Measurements from ENCODE around the gene NEK6. TPM values are rescaled to one million over a fixed set of nuclear protein-coding genes. Genes with fewer than 3 reads are reported as not detected.

The NEK6 gene
- total RNA-seq, 1 donor from 2014 or later = 8.7 TPM

- intact Hi-C loops (cut with micrococcal nuclease) = no loop called here
- no peak for DNase-seq
- Histone ChIP-seq H3K9me3 (replicated peaks) (no peaks in the 10 kb centered on the region), H3K4me1 (peaks cover 49% of the 10 kb centered on the region), H3K27me3 (ENCODE audit: low read depth) (no peaks in the 10 kb centered on the region), H3K36me3 (no peaks in the 10 kb centered on the region), H3K27ac (replicated peaks) (no peak overlapping the region), H3K4me3 (no peak overlapping the region)
- TF ChIP-seq CTCF (IDR thresholded peaks at IDR 0.05; ENCODE audit: borderline replicate concordance) = no peak
Measured at GRCh38 chr9:124300312-124300711, 42.6 kb downstream of the NEK6 start.

GRCh38 chr9:124302921-124303320 is 45.2 kb downstream of the NEK6 start:
- H3K36me3 ChIP-seq = no peaks in the 10 kb centered on the region
- no peak for DNase-seq
- intact Hi-C loops (cut with micrococcal nuclease) = no loop called here
- H3K4me1 ChIP-seq = peaks cover 23% of the 10 kb centered on the region
- H3K4me3 ChIP-seq = no peak overlapping the region
- no peak overlapping the region for H3K27ac ChIP-seq (replicated peaks)
- H3K27me3 ChIP-seq (ENCODE audit: low read depth) = no peaks in the 10 kb centered on the region
- H3K9me3 ChIP-seq (replicated peaks) = no peaks in the 10 kb centered on the region
- TF ChIP-seq CTCF (IDR thresholded peaks at IDR 0.05; ENCODE audit: borderline replicate concordance) = no peak

GRCh38 chr9:124303762-124304161 is 46.0 kb downstream of the NEK6 start:
- H3K9me3 ChIP-seq (replicated peaks) = no peaks in the 10 kb centered on the region
- DNase-seq = no peak
- H3K4me3 ChIP-seq = no peak overlapping the region
- H3K4me1 ChIP-seq = peaks cover 15% of the 10 kb centered on the region
- intact Hi-C loops (cut with micrococcal nuclease) = no loop called here
- no peak overlapping the region for H3K27ac ChIP-seq (replicated peaks)
- H3K36me3 ChIP-seq = no peaks in the 10 kb centered on the region
- no peak for TF ChIP-seq CTCF (IDR thresholded peaks at IDR 0.05; ENCODE audit: borderline replicate concordance)
- no peaks in the 10 kb centered on the region for H3K27me3 ChIP-seq (ENCODE audit: low read depth)

GRCh38 chr9:124304285-124304684 is 46.5 kb downstream of the NEK6 start:
- Histone ChIP-seq H3K4me1 (peaks cover 9% of the 10 kb centered on the region), H3K27ac (replicated peaks) (no peak overlapping the region), H3K27me3 (ENCODE audit: low read depth) (no peaks in the 10 kb centered on the region), H3K4me3 (no peak overlapping the region), H3K36me3 (no peaks in the 10 kb centered on the region), H3K9me3 (replicated peaks) (no peaks in the 10 kb centered on the region)
- TF ChIP-seq CTCF (IDR thresholded peaks at IDR 0.05; ENCODE audit: borderline replicate concordance) = no peak
- intact Hi-C loops (cut with micrococcal nuclease) = no loop called here
- DNase-seq = no peak

- no peak for DNase-seq
- no peak for TF ChIP-seq CTCF (IDR thresholded peaks at IDR 0.05; ENCODE audit: borderline replicate concordance)
- H3K9me3 ChIP-seq (replicated peaks) = no peaks in the 10 kb centered on the region
- H3K4me1 ChIP-seq = no peaks in the 10 kb centered on the region
- no peaks in the 10 kb centered on the region for H3K36me3 ChIP-seq
- intact Hi-C loops (cut with micrococcal nuclease) = no loop called here
- no peak overlapping the region for H3K27ac ChIP-seq (replicated peaks)
- no peaks in the 10 kb centered on the region for H3K27me3 ChIP-seq (ENCODE audit: low read depth)
- H3K4me3 ChIP-seq = no peak overlapping the region
Measured at GRCh38 chr9:124306098-124306735, 48.5 kb downstream of the NEK6 start.
